SU-DHL-6 (cell line): ENCODE data around the gene SLX9.

Source experiments
- H2AFZ ChIP-seq: fragments of 200-600 bp; sonication (generic); 2 replicates; pipeline ENCODE4 v1.6.1; 2014; ENCODE audit warnings: low read depth, mild to moderate bottlenecking, moderate library complexity, mixed read lengths, antibody characterized with exemption, low read length; ENCODE audit not compliant: severe bottlenecking
- H3F3A ChIP-seq: fragments of 200-600 bp; shearing (Covaris generic); 2 replicates; pipeline ENCODE4 v1.6.0; 2016; ENCODE audit warnings: antibody characterized with exemption, mild to moderate bottlenecking; ENCODE audit not compliant: insufficient read depth
- H3K27ac ChIP-seq: fragments of 200-600 bp; sonication (generic); 2 replicates; pipeline ENCODE4 v1.5.1; 2016; ENCODE audit warnings: low read depth, mild to moderate bottlenecking, low read length, moderate library complexity, mixed read lengths
- H3K27me3 ChIP-seq: fragments of 200-600 bp; sonication (generic), shearing (Covaris generic); 2 replicates; pipeline ENCODE4 v1.6.0; 2014; ENCODE audit warnings: mild to moderate bottlenecking, low read length
- H3K36me3 ChIP-seq: fragments of 200-600 bp; sonication (generic); 2 replicates; pipeline ENCODE4 v1.6.1; 2014; ENCODE audit warnings: mild to moderate bottlenecking, low read length, mixed read lengths
- H3K4me2 ChIP-seq: fragments of 300-600, 200-600 bp; shearing (Covaris generic), sonication (generic); 2 replicates; pipeline ENCODE4 v1.6.0; 2014; ENCODE audit warnings: low read length, low read depth, mild to moderate bottlenecking; ENCODE audit not compliant: poor library complexity, severe bottlenecking
- H3K4me3 ChIP-seq: fragments of 200-600 bp; sonication (generic); 2 replicates; pipeline ENCODE4 v1.5.1; 2014; ENCODE audit warnings: antibody characterized with exemption, low read length, mild to moderate bottlenecking, mixed read lengths; ENCODE audit not compliant: insufficient read depth, poor library complexity, severe bottlenecking
- H3K79me2 ChIP-seq: fragments of 200-600 bp; sonication (generic); 2 replicates; pipeline ENCODE4 v1.6.1; 2014; ENCODE audit warnings: mild to moderate bottlenecking, low read length, moderate library complexity; ENCODE audit not compliant: insufficient read depth
- H3K9ac ChIP-seq: fragments of 200-600 bp; sonication (generic); 2 replicates; pipeline ENCODE4 v1.7.0; 2014; ENCODE audit warnings: mild to moderate bottlenecking, low read length
- H3K9me2 ChIP-seq: fragments of 200-600 bp; sonication (generic); replicated peaks from 2 replicates; pipeline ENCODE4 v1.6.1; 2014; ENCODE audit warnings: low read length; ENCODE audit not compliant: insufficient read depth
- H3K9me3 ChIP-seq: fragments of 200-600 bp; sonication (generic); 2 replicates; pipeline ENCODE4 v1.6.1; 2014; ENCODE audit warnings: low read length, mixed read lengths; ENCODE audit not compliant: insufficient read depth
- H4K20me1 ChIP-seq: fragments of 200-600 bp; sonication (generic); 2 replicates; pipeline ENCODE4 v1.6.1; 2014; ENCODE audit warnings: low read depth, mild to moderate bottlenecking, antibody characterized with exemption, low read length, moderate library complexity, mixed read lengths
- CTCF ChIP-seq: fragments of 200-600 bp; sonication (generic); IDR thresholded peaks from one replicate; pipeline ENCODE4 v1.5.1; 2017; ENCODE audit warnings: antibody characterized with exemption, mild to moderate bottlenecking, low read length, moderate library complexity; ENCODE audit not compliant: insufficient read depth, poor library complexity, severe bottlenecking
- EZH2phosphoT487 ChIP-seq: fragments of 200-600 bp; sonication (generic), shearing (Covaris generic); conservative IDR thresholded peaks from 2 replicates; pipeline ENCODE4 v1.6.1; 2018; ENCODE audit warnings: mild to moderate bottlenecking, antibody characterized with exemption, low read length, moderate library complexity, mixed read lengths

SLX9 gene

GRCh38 chr21:44918107-44918470 lies 21.7 kb upstream of the SLX9 start:
- TF ChIP-seq CTCF (no peak), EZH2phosphoT487 (no peak)
- H3F3A ChIP-seq: no peaks in the 10 kb centered on the region
- no peak overlapping the region for H3K4me2 ChIP-seq
- no peak overlapping the region for H3K9ac ChIP-seq
- H3K27me3 ChIP-seq: no peaks in the 10 kb centered on the region
- H3K4me3 ChIP-seq: no peak overlapping the region
- no peak overlapping the region for H3K27ac ChIP-seq
- H4K20me1 ChIP-seq: no peaks in the 10 kb centered on the region
- H2AFZ ChIP-seq: no peak overlapping the region
- H3K36me3 ChIP-seq: no peaks in the 10 kb centered on the region
- H3K79me2 ChIP-seq: no peaks in the 10 kb centered on the region
- H3K9me3 ChIP-seq: no peaks in the 10 kb centered on the region
- no peaks in the 10 kb centered on the region for H3K9me2 ChIP-seq

- H3K27me3 ChIP-seq: no peaks in the 10 kb centered on the region
- H3K4me3 ChIP-seq: no peak overlapping the region
- no peaks in the 10 kb centered on the region for H3F3A ChIP-seq
- H3K9me3 ChIP-seq: no peaks in the 10 kb centered on the region
- TF ChIP-seq EZH2phosphoT487 (no peak), CTCF (no peak)
- H4K20me1 ChIP-seq: no peaks in the 10 kb centered on the region
- no peak overlapping the region for H3K4me2 ChIP-seq
- no peak overlapping the region for H3K27ac ChIP-seq
- H2AFZ ChIP-seq: no peak overlapping the region
- no peak overlapping the region for H3K9ac ChIP-seq
- no peaks in the 10 kb centered on the region for H3K36me3 ChIP-seq
- no peaks in the 10 kb centered on the region for H3K9me2 ChIP-seq
- H3K79me2 ChIP-seq: no peaks in the 10 kb centered on the region
Measured at GRCh38 chr21:44918581-44919033, 21.2 kb upstream of the SLX9 start.

GRCh38 chr21:44919111-44919912 lies 20.5 kb upstream of the SLX9 start:
- H3K9me3 ChIP-seq: no peaks in the 10 kb centered on the region
- H3K79me2 ChIP-seq: no peaks in the 10 kb centered on the region
- TF ChIP-seq EZH2phosphoT487 (no peak), CTCF (no peak)
- H3K4me2 ChIP-seq: no peak overlapping the region
- H3K4me3 ChIP-seq: no peak overlapping the region
- H3F3A ChIP-seq: no peaks in the 10 kb centered on the region
- H4K20me1 ChIP-seq: no peaks in the 10 kb centered on the region
- no peak overlapping the region for H3K9ac ChIP-seq
- H2AFZ ChIP-seq: no peak overlapping the region
- no peaks in the 10 kb centered on the region for H3K36me3 ChIP-seq
- no peaks in the 10 kb centered on the region for H3K27me3 ChIP-seq
- no peak overlapping the region for H3K27ac ChIP-seq
- H3K9me2 ChIP-seq: no peaks in the 10 kb centered on the region
